Subcutaneous adipose tissue (tissue), 4 donors: ENCODE results near the gene AURKAIP1. TPM values are rescaled to one million over a fixed set of nuclear protein-coding genes. Genes with fewer than 3 reads are reported as not detected.

Experiments used
- CTCF ChIP-seq: fragments of 450-650 bp; IDR thresholded peaks from one replicate; pipeline ENCODE4 v1.5.1; 2016; ENCODE audit warnings: low read depth, mild to moderate bottlenecking, control low read depth, antibody characterized with exemption, moderate library complexity
- total RNA-seq, 4 donors: library from RNA; depleted of rRNA; stranded (reverse); fragments of >200 nt; gene quantifications; one replicate each; pipeline ENCODE4 v1.1.0, GENCODE V29; 2016

AURKAIP1 gene
- total RNA-seq, 4 donors from 2014 or later: 53.6 to 153 (median 83.5) TPM

DNA sequence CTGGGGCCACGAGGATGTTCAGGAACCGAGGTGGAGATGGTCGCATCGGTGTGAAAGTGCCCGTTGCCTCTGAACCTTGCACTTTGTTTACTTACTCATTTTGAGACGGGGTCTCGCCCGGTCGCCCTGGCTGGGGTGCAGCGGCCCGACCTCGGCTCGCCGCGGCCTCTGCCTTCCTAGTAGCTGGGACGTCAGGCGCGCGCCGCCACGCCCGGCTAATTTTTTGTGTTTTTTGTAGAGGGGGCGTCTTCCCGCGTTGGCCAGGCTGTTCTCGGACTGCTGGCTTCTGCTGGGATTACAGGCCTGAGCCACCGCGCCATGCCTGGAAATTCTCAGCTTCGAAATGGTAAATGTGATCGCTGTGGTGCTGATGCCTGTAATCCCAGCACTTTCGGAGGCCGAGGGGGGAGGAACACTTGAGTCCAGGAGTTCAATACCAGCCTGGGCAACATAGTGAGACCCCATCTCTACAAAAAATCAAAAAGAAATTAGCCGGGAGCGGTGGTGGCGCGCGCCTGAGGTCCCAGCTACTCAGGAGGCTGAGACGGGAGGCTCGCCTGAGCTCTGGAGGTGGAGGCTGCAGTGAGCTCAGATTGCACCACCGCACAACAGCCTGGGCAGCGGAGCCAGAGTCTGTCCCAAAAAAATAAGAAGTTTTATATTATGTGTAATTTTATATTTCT, 32.8 kb upstream of the AURKAIP1 start:
- TF ChIP-seq CTCF: no peak

GRCh38 chr1:1406821-1407635, 32.0 kb upstream of the AURKAIP1 start, which contains the start of gene MRPL20:
Gene MRPL20, minus strand, starts transcription at chr1:1407293. Its CDS starts 76 bp downstream, at chr1:1407217.
- no peak for TF ChIP-seq CTCF

DNA sequence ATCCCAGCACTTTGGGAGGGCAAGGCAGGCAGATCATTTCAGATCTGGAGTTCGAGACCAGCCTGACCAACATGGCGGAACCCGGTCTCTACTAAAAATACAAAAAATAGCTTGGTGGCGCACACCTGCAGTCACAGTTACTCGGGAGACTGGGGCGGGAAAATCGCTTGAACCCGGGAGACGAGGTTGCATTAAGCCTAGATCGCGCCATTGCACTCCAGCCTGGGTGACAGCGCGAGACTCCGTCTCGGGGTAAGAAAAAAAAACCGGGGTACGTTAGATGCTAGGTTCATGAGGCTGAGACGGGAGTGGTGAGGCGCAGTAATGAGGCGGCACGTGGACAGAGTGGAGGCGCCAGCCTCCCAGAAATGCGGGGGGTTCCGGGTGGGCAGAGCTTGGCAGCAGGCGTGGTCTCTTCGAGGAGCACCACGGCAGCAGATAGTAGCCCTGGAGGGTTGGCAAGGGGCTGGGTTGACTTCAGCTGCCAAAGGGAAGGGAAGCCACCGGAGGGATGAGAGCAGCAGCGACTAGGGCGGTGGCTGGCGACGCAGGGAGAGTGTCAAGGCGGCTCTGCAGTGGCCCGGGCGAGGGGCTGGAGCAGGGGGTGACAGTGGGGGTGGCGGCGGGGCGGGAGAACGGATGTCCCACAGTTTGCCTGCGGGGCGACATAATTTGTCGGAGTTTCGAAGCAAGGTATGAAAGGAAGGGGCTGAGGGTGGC, 31.3 kb upstream of the AURKAIP1 start:
- TF ChIP-seq CTCF: no peak

- TF ChIP-seq CTCF: no peak
These were observed 28.6 kb upstream of the AURKAIP1 start for GRCh38 chr1:1403653-1404052.

- TF ChIP-seq CTCF: no peak
These were observed 27.3 kb upstream of the AURKAIP1 start for GRCh38 chr1:1402072-1402900.

GRCh38 chr1:1401457-1402010, 26.5 kb upstream of the AURKAIP1 start:
- no peak for TF ChIP-seq CTCF
